K562 (cell line): ENCODE measurements around the gene AHCYL1. TPM values are rescaled to one million over a fixed set of nuclear protein-coding genes. Genes with fewer than 3 reads are reported as not detected.

Experiments used
- GATAD2B ChIP-seq: fragments of 450-650 bp; IDR thresholded peaks from 2 replicates; pipeline ENCODE4 v1.6.1; 2017; ENCODE audit warnings: mild to moderate bottlenecking, borderline replicate concordance
- ILF3 ChIP-seq: fragments of 450-650 bp; IDR thresholded peaks from 2 replicates; pipeline ENCODE4 v1.6.1; 2018; ENCODE audit warnings: antibody characterized with exemption, mild to moderate bottlenecking, moderate library complexity, borderline replicate concordance
- MEIS2 ChIP-seq: fragments of 450-650 bp; IDR thresholded peaks from 2 replicates; pipeline ENCODE4 v1.6.1; 2014; ENCODE audit warnings: mild to moderate bottlenecking; ENCODE audit not compliant: partially characterized antibody
- NR2C2 ChIP-seq, 2 experiments: fragments of 200-800 bp in 1 of 2; sonication (Bioruptor generic) in 1 of 2; sonication (generic) in 1 of 2; formaldehyde crosslinking in 1 of 2; IDR thresholded peaks; 2 replicates each; pipeline versions ENCODE4 v1.6.1 to v1.8.0; 2016 to 2022; ENCODE audit warnings: mild to moderate bottlenecking in 1 of 2, missing compliant biosample characterization in 1 of 2, missing genetic modification characterization in 1 of 2, missing genetic modification reagents in 1 of 2
- SIN3A ChIP-seq, 2 experiments: fragments of 150-350 bp in 1 of 2; IDR thresholded peaks; 2 replicates each; pipeline ENCODE4 v1.6.1; 2011 to 2016; ENCODE audit warnings: borderline replicate concordance in 2 of 2, low read depth in 2 of 2, low read length in 2 of 2, mild to moderate bottlenecking in 2 of 2, moderate library complexity in 2 of 2; ENCODE audit not compliant: control insufficient read depth in 1 of 2
- TARDBP ChIP-seq: fragments of 450-650 bp; IDR thresholded peaks from 2 replicates; pipeline ENCODE4 v1.6.1; 2016
- ZNF561 ChIP-seq: fragments of 450-650 bp; formaldehyde crosslinking; conservative IDR thresholded peaks from 2 replicates; pipeline ENCODE4 v1.4.0; 2020; ENCODE audit warnings: mild to moderate bottlenecking, moderate library complexity
- polyA plus RNA-seq, 8 experiments: library from polyadenylated mRNA; depleted of rRNA in 4 of 8; stranded (reverse) in 5 of 8; unstranded in 3 of 8; fragments of >200 nt; fragmentation: Nextera tagmentation in 2 of 8; fragmentation: Illumina TruSeq in 1 of 8; extraction: Ambion mirVana in 2 of 8; extraction: Trizol in 1 of 8; gene quantifications; 2 replicates each; pipeline versions ENCODE4 v1.2.1 to v1.2.3, GENCODE V29; 2011 to 2014; ENCODE audit warnings: inconsistent platforms in 1 of 8, missing spikeins in 1 of 8
- total RNA-seq, 7 experiments: library from RNA; depleted of rRNA in 6 of 7; stranded (reverse); fragments of >200 nt in 6 of 7; fragmentation: Illumina TruSeq in 2 of 7; extraction: Trizol in 2 of 7; gene quantifications; 2 replicates each; pipeline versions ENCODE4 v1.2.1 to v1.2.3, GENCODE V29; 2011 to 2021; ENCODE audit warnings: low replicate concordance in 1 of 7
- TF ChIP-seq, protein P1 (sequence below): sonication (generic); formaldehyde crosslinking; IDR thresholded peaks from 2 replicates; pipeline ENCODE4 v1.8.0; 2022; ENCODE audit warnings: missing genetic modification reagents, mild to moderate bottlenecking, moderate library complexity, borderline replicate concordance
- TF ChIP-seq, protein P2 (sequence below): fragments of 250-450 bp; sonication (Bioruptor Pico); IDR thresholded peaks from 2 replicates; pipeline ENCODE4 v1.4.0; 2020; ENCODE audit warnings: mild to moderate bottlenecking, moderate library complexity, borderline replicate concordance
- TF ChIP-seq, protein P3 (sequence below): IDR thresholded peaks from 2 replicates; pipeline ENCODE4 v1.6.1; 2011; ENCODE audit not compliant: insufficient read length; ENCODE audit errors: extremely low read depth

AHCYL1 gene
- total and polyA plus RNA-seq, 9 of the 15 experiments (the other 6 are each of a cell fraction or from before 2014, with no cell fraction given) = 27.3 to 118 (median 44.5) TPM

DNA sequence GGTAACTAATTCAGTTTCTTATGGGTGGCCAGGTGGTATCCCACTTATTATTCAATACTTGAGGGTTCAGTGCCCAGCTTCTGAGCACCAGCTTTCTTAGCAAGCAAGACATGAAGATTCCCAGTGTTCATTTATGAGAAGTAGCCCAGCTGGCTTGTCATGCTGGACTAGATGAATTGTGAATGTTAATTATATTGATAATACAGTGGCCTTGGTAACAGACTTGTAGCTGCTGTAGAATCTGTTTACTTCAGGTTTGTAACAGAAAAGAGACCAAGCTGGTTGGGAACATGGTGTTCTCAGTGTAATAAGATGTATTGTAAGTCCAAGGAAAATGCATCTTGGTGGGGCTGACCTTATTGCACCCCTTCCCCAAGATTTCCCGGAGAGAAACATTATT is 10.1 kb downstream of the AHCYL1 start (continued):
- TF ChIP-seq, protein P1, sequence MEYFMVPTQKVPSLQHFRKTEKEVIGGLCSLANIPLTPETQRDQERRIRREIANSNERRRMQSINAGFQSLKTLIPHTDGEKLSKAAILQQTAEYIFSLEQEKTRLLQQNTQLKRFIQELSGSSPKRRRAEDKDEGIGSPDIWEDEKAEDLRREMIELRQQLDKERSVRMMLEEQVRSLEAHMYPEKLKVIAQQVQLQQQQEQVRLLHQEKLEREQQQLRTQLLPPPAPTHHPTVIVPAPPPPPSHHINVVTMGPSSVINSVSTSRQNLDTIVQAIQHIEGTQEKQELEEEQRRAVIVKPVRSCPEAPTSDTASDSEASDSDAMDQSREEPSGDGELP (CRISPR knock-in tag) = no peak
- TF ChIP-seq ZNF561 (CRISPR knock-in tag) = no peak
- TF ChIP-seq ILF3 = no peak
- TF ChIP-seq NR2C2 (CRISPR knock-in tag; IDR thresholded peaks at IDR 0.05) = no peak
- no peak for TF ChIP-seq NR2C2 (tag; IDR thresholded peaks at IDR 0.05)
- TF ChIP-seq, protein P2, sequence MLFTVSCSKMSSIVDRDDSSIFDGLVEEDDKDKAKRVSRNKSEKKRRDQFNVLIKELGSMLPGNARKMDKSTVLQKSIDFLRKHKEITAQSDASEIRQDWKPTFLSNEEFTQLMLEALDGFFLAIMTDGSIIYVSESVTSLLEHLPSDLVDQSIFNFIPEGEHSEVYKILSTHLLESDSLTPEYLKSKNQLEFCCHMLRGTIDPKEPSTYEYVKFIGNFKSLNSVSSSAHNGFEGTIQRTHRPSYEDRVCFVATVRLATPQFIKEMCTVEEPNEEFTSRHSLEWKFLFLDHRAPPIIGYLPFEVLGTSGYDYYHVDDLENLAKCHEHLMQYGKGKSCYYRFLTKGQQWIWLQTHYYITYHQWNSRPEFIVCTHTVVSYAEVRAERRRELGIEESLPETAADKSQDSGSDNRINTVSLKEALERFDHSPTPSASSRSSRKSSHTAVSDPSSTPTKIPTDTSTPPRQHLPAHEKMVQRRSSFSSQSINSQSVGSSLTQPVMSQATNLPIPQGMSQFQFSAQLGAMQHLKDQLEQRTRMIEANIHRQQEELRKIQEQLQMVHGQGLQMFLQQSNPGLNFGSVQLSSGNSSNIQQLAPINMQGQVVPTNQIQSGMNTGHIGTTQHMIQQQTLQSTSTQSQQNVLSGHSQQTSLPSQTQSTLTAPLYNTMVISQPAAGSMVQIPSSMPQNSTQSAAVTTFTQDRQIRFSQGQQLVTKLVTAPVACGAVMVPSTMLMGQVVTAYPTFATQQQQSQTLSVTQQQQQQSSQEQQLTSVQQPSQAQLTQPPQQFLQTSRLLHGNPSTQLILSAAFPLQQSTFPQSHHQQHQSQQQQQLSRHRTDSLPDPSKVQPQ (CRISPR knock-in tag) = no peak
- no peak for TF ChIP-seq SIN3A (IDR thresholded peaks at IDR 0.05; ENCODE audit: borderline replicate concordance in 2 of 2, control insufficient read depth in 1 of 2, low read depth in 2 of 2, low read length in 2 of 2)
- TF ChIP-seq GATAD2B = no peak
- TF ChIP-seq, protein P3, sequence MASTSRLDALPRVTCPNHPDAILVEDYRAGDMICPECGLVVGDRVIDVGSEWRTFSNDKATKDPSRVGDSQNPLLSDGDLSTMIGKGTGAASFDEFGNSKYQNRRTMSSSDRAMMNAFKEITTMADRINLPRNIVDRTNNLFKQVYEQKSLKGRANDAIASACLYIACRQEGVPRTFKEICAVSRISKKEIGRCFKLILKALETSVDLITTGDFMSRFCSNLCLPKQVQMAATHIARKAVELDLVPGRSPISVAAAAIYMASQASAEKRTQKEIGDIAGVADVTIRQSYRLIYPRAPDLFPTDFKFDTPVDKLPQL = no peak
- no peak for TF ChIP-seq MEIS2
- TF ChIP-seq TARDBP = no peak
